Measurements from ENCODE around the gene SAMD4A. TPM values are rescaled to one million over a fixed set of nuclear protein-coding genes. Genes with fewer than 3 reads are reported as not detected.

SAMD4A gene
- total RNA-seq, 4 donors from 2014 or later = 39.8 to 53.3 (median 48.0) TPM

DNA sequence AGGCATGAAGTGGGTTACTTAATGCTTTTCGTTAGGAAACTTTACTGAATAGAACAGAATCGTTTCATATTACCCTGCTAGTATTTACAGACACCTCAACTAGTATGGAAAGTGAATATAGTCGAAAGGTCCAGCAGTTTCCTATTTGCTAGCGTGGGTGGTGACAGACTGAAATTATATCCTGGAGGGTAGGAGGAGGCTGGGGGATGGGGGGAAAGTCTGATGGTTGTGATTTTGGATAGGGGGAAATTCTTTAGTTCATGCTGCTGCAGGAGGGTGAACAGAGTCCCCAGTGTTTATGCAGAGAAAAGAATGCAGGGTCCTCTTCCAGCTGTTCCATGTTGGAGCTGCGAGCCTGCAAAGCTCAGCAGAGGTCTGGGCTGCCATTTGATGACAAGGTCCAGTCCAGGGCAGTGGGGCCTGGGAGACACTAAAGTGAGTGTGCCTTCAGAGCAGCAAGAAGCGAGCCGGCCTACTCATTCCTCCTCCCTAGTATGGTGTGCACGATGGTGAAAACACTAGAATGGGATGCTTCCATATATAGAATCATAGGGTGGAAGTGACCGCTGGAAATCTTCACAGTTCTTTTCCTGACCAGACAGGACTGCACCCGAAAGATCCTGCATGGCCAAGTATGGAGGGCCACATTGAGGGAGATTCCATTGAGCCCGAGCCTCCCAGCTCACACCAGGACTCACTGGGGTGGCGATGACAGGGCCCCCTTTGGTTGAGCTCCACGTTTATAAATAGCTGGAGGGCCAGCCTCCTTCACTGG is 2.1 kb downstream of the SAMD4A start:
- H3K9me3 ChIP-seq = peaks cover 0 to 9% (median 1%) of the 10 kb centered on the region in 4 donors
- TF ChIP-seq, protein P1, sequence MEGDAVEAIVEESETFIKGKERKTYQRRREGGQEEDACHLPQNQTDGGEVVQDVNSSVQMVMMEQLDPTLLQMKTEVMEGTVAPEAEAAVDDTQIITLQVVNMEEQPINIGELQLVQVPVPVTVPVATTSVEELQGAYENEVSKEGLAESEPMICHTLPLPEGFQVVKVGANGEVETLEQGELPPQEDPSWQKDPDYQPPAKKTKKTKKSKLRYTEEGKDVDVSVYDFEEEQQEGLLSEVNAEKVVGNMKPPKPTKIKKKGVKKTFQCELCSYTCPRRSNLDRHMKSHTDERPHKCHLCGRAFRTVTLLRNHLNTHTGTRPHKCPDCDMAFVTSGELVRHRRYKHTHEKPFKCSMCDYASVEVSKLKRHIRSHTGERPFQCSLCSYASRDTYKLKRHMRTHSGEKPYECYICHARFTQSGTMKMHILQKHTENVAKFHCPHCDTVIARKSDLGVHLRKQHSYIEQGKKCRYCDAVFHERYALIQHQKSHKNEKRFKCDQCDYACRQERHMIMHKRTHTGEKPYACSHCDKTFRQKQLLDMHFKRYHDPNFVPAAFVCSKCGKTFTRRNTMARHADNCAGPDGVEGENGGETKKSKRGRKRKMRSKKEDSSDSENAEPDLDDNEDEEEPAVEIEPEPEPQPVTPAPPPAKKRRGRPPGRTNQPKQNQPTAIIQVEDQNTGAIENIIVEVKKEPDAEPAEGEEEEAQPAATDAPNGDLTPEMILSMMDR (IDR thresholded peaks at IDR 0.05) = no peak
- TF ChIP-seq EP300 (IDR thresholded peaks at IDR 0.05) (no peak), POLR2A (IDR thresholded peaks at IDR 0.05) (no peak)
- H3K27me3 ChIP-seq = no peaks in the 10 kb centered on the region
- 35 to 49% methylated on average over 13 of the region's 13 CpGs for WGBS, 2 donors
- no peak for DNase-seq (ENCODE audit: low spot score in 2 of 2)
- H3K27ac ChIP-seq = peak overlapping the region in 2 of 4 donors; percentile 100
- H3K4me3 ChIP-seq = peak overlapping the region in 1 of 4 donors; percentile 92
- peaks cover 0 to 22% (median 0%) of the 10 kb centered on the region in 3 donors for H3K36me3 ChIP-seq
- H3K4me1 ChIP-seq = peaks cover 0 to 45% (median 10%) of the 10 kb centered on the region in 4 donors

DNA sequence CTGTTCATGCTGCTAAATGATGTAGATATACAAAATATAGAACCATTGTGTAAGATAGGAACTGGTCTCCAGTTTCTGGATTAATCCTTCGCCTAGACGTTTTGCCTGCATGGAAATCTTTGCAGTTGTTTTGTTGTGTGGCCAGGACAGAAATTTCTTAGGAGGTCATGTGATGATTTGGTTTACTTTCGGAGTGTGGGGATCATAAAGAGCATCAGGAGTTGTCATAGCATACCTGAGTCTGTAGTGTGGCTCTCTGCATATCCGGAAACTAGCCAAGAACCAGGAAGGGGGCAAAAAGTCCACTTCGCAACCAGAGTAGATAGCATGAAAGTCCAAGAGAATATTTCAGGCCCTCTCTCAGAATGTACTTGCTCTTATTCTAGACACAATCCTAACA is 3.1 kb downstream of the SAMD4A start:
- no peaks in the 10 kb centered on the region for H3K27me3 ChIP-seq
- peak overlapping the region in 2 of 4 donors; percentile 16 to 62 for H3K27ac ChIP-seq
- peaks cover 0 to 9% (median 1%) of the 10 kb centered on the region in 4 donors for H3K9me3 ChIP-seq
- 79 to 83% methylated on average over 5 of the region's 5 CpGs for WGBS, 2 donors
- peaks cover 0 to 22% (median 0%) of the 10 kb centered on the region in 3 donors for H3K36me3 ChIP-seq
- H3K4me3 ChIP-seq = no peak overlapping the region
- peaks cover 0 to 35% (median 10%) of the 10 kb centered on the region in 4 donors for H3K4me1 ChIP-seq
- TF ChIP-seq, protein P1 (IDR thresholded peaks at IDR 0.05) = no peak
- TF ChIP-seq POLR2A (IDR thresholded peaks at IDR 0.05) = no peak
- TF ChIP-seq EP300 (IDR thresholded peaks at IDR 0.05) = no peak
- DNase-seq (ENCODE audit: low spot score in 2 of 2) = no peak

- H3K4me3 ChIP-seq = no peak overlapping the region
- peaks cover 0 to 22% (median 0%) of the 10 kb centered on the region in 3 donors for H3K36me3 ChIP-seq
- TF ChIP-seq POLR2A (IDR thresholded peaks at IDR 0.05) (no peak), EP300 (IDR thresholded peaks at IDR 0.05) (no peak)
- TF ChIP-seq, protein P1 (IDR thresholded peaks at IDR 0.05) = no peak
- H3K27me3 ChIP-seq = no peaks in the 10 kb centered on the region
- 61 to 67% methylated on average over 5 of the region's 5 CpGs for WGBS, 2 donors
- peaks cover 0 to 9% (median 1%) of the 10 kb centered on the region in 4 donors for H3K9me3 ChIP-seq
- H3K4me1 ChIP-seq = peaks cover 0 to 39% (median 10%) of the 10 kb centered on the region in 4 donors
- peak overlapping the region in 1 of 4 donors; percentile 16 for H3K27ac ChIP-seq
- DNase-seq (ENCODE audit: low spot score in 2 of 2) = no peak
Measured at GRCh38 chr14:54570631-54571415, 3.9 kb downstream of the SAMD4A start.

DNA sequence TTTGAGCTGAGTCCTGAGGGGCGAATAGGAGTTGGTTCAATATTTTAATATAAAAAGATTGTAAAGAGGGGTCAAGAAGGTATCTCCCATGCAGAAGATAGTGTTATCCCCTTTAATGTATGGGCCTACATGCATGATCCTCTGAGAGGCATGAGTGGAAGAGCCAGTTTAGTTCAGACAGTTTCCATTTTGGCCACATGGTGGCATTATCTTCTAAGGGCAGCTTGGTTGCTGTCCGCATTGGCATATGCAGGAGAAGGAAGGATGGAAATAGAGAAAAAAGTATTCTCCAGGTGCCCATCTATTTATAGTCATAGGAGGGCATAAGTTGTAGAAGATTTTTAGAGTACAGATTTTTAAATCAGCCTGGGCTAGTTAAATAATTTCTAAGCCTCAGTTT is 5.4 kb downstream of the SAMD4A start:
- Histone ChIP-seq H3K27me3 (no peaks in the 10 kb centered on the region), H3K4me3 (no peak overlapping the region), H3K4me1 (peaks cover 0 to 49% (median 10%) of the 10 kb centered on the region in 4 donors), H3K36me3 (peaks cover 0 to 22% (median 0%) of the 10 kb centered on the region in 3 donors), H3K9me3 (peaks cover 0 to 9% (median 1%) of the 10 kb centered on the region in 4 donors), H3K27ac (no peak overlapping the region)
- WGBS, 2 donors = 94 to 95% methylated on average over 2 of the region's 2 CpGs
- TF ChIP-seq, protein P1 (IDR thresholded peaks at IDR 0.05) = peak in 1 of 5 experiments; percentile 28
- TF ChIP-seq EP300 (IDR thresholded peaks at IDR 0.05) = no peak
- TF ChIP-seq POLR2A (IDR thresholded peaks at IDR 0.05) = no peak
- no peak for DNase-seq (ENCODE audit: low spot score in 2 of 2)

All from tibial nerve (tissue), 4 donors.